Hepatocyte (in vitro differentiated cells): Measurements from ENCODE around the gene GLB1L2.

Experiments
- CTCF ChIP-seq: fragments of 200-600 bp; sonication (generic); IDR thresholded peaks from 2 replicates; pipeline ENCODE4 v1.5.1; 2016; ENCODE audit warnings: antibody characterized with exemption, mild to moderate bottlenecking; ENCODE audit not compliant: poor library complexity
- EZH2 ChIP-seq: fragments of 200-600 bp; sonication (generic); IDR thresholded peaks from 2 replicates; pipeline ENCODE4 v1.6.1; 2016; ENCODE audit warnings: antibody characterized with exemption, mild to moderate bottlenecking, borderline replicate concordance

- TF ChIP-seq CTCF (no peak), EZH2 (no peak)
Measured at GRCh38 chr11:134371436-134372185, 39.8 kb downstream of the GLB1L2 start.
